WTC11 (cell line): ENCODE results near the gene SERPINA6.

Source experiments
- FOXP1 ChIP-seq: sonication (generic); formaldehyde crosslinking; IDR thresholded peaks from 2 replicates; pipeline ENCODE4 v1.8.0; 2022; ENCODE audit warnings: missing genetic modification reagents, mild to moderate bottlenecking, moderate library complexity, borderline replicate concordance
- JUN ChIP-seq: sonication (generic); formaldehyde crosslinking; IDR thresholded peaks from 2 replicates; pipeline ENCODE4 v1.8.0; 2023; ENCODE audit warnings: mild to moderate bottlenecking, missing genetic modification reagents
- ZNF416 ChIP-seq: fragments of 250-450 bp; sonication (Bioruptor Pico); IDR thresholded peaks from 2 replicates; pipeline ENCODE4 v1.9.0; 2021; ENCODE audit warnings: mild to moderate bottlenecking, inconsistent platforms
- TF ChIP-seq, protein P1 (sequence below): fragments of 200-600 bp; IDR thresholded peaks from 2 replicates; pipeline ENCODE4 v1.8.0; 2022; ENCODE audit warnings: antibody characterized with exemption
- TF ChIP-seq, protein P2 (sequence below): sonication (generic); formaldehyde crosslinking; conservative IDR thresholded peaks from 2 replicates; pipeline ENCODE4 v1.8.1; 2022; ENCODE audit warnings: mild to moderate bottlenecking, missing genetic modification reagents
- TF ChIP-seq, protein P3 (sequence below): sonication (generic); formaldehyde crosslinking; IDR thresholded peaks from 2 replicates; pipeline ENCODE4 v1.8.1; 2023; ENCODE audit warnings: mild to moderate bottlenecking, moderate library complexity, missing genetic modification reagents
- TF ChIP-seq, protein P4 (sequence below): sonication (generic); formaldehyde crosslinking; IDR thresholded peaks from 2 replicates; pipeline ENCODE4 v1.8.1; 2022; ENCODE audit warnings: low read depth, missing genetic modification reagents, borderline replicate concordance
- TF ChIP-seq, protein P5 (sequence below): sonication (generic); formaldehyde crosslinking; IDR thresholded peaks from 2 replicates; pipeline ENCODE4 v1.8.1; 2023; ENCODE audit warnings: mild to moderate bottlenecking, missing genetic modification reagents, moderate library complexity

DNA sequence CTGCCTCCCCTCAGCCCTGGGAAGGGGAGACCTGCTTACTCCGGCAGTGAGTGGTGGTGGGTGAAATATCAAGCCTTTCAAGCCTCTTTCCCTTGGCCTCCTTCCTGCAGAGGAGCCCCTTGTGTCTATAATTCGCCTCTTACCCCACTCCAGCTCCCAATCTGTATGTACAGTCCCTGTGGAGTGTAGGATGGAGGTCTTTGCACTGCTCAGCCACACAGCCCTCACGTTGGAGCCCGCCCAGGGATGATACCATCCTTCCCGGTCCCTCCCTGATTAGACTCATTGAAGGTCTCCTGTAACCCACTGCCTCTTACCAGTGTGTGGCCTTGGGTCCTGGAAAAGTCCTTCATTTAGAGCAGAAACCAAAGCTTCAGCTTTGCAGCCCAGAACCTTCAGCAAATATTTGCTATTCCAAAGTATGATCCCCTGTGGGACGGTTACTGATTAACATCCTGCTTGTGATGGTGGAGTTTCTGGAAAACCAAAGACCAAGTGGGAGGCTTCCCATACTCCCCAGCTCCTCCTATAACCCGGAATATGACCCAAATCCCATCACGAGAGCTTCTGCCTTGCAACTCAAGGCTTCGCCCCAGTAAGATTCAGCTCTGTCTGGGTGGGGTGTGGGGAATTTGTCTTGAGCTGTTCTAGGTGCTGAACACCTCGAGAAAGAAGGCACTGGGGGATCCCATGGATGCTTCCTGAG is 30.1 kb downstream of the SERPINA6 start, which contains the start of gene SERPINA10:
- TF ChIP-seq, protein P1, sequence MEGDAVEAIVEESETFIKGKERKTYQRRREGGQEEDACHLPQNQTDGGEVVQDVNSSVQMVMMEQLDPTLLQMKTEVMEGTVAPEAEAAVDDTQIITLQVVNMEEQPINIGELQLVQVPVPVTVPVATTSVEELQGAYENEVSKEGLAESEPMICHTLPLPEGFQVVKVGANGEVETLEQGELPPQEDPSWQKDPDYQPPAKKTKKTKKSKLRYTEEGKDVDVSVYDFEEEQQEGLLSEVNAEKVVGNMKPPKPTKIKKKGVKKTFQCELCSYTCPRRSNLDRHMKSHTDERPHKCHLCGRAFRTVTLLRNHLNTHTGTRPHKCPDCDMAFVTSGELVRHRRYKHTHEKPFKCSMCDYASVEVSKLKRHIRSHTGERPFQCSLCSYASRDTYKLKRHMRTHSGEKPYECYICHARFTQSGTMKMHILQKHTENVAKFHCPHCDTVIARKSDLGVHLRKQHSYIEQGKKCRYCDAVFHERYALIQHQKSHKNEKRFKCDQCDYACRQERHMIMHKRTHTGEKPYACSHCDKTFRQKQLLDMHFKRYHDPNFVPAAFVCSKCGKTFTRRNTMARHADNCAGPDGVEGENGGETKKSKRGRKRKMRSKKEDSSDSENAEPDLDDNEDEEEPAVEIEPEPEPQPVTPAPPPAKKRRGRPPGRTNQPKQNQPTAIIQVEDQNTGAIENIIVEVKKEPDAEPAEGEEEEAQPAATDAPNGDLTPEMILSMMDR: no peak
- TF ChIP-seq, protein P2, sequence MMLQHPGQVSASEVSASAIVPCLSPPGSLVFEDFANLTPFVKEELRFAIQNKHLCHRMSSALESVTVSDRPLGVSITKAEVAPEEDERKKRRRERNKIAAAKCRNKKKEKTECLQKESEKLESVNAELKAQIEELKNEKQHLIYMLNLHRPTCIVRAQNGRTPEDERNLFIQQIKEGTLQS: no peak
- TF ChIP-seq JUN (CRISPR knock-in tag) (no peak), FOXP1 (CRISPR knock-in tag) (no peak), ZNF416 (CRISPR knock-in tag) (no peak)
- TF ChIP-seq, protein P3, sequence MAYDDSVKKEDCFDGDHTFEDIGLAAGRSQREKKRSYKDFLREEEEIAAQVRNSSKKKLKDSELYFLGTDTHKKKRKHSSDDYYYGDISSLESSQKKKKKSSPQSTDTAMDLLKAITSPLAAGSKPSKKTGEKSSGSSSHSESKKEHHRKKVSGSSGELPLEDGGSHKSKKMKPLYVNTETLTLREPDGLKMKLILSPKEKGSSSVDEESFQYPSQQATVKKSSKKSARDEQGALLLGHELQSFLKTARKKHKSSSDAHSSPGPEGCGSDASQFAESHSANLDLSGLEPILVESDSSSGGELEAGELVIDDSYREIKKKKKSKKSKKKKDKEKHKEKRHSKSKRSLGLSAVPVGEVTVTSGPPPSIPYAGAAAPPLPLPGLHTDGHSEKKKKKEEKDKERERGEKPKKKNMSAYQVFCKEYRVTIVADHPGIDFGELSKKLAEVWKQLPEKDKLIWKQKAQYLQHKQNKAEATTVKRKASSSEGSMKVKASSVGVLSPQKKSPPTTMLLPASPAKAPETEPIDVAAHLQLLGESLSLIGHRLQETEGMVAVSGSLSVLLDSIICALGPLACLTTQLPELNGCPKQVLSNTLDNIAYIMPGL (CRISPR knock-in tag): no peak
- TF ChIP-seq, protein P4, sequence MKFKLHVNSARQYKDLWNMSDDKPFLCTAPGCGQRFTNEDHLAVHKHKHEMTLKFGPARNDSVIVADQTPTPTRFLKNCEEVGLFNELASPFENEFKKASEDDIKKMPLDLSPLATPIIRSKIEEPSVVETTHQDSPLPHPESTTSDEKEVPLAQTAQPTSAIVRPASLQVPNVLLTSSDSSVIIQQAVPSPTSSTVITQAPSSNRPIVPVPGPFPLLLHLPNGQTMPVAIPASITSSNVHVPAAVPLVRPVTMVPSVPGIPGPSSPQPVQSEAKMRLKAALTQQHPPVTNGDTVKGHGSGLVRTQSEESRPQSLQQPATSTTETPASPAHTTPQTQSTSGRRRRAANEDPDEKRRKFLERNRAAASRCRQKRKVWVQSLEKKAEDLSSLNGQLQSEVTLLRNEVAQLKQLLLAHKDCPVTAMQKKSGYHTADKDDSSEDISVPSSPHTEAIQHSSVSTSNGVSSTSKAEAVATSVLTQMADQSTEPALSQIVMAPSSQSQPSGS: no peak
- TF ChIP-seq, protein P5, sequence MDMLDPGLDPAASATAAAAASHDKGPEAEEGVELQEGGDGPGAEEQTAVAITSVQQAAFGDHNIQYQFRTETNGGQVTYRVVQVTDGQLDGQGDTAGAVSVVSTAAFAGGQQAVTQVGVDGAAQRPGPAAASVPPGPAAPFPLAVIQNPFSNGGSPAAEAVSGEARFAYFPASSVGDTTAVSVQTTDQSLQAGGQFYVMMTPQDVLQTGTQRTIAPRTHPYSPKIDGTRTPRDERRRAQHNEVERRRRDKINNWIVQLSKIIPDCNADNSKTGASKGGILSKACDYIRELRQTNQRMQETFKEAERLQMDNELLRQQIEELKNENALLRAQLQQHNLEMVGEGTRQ (CRISPR knock-in tag): no peak
